ENCODE results near the gene TMEM176A. TPM values are rescaled to one million over a fixed set of nuclear protein-coding genes. Genes with fewer than 3 reads are reported as not detected.
A peak's percentile ranks its signal among the peaks of the same experiment; 100 is the strongest.

TMEM176A gene
- total RNA-seq, 1 donor from 2014 or later, result not detected

- Mint-ChIP-seq H3K4me3 (ENCODE audit: unreplicated experiment) (no peak overlapping the region), H3K36me3 (ENCODE audit: unreplicated experiment) (no peaks in the 10 kb centered on the region), H3K27ac (ENCODE audit: unreplicated experiment) (no peak overlapping the region), H3K27me3 (ENCODE audit: unreplicated experiment) (no peaks in the 10 kb centered on the region), H3K9me3 (ENCODE audit: unreplicated experiment) (no peaks in the 10 kb centered on the region), H3K4me1 (ENCODE audit: unreplicated experiment) (no peaks in the 10 kb centered on the region)
- no peak for TF ChIP-seq CTCF (IDR thresholded peaks at IDR 0.05)
- no peak for DNase-seq (ENCODE audit: extremely low spot score, unreplicated experiment)
These were observed 38.5 kb downstream of the TMEM176A start for GRCh38 chr7:150838965-150839650.

DNA sequence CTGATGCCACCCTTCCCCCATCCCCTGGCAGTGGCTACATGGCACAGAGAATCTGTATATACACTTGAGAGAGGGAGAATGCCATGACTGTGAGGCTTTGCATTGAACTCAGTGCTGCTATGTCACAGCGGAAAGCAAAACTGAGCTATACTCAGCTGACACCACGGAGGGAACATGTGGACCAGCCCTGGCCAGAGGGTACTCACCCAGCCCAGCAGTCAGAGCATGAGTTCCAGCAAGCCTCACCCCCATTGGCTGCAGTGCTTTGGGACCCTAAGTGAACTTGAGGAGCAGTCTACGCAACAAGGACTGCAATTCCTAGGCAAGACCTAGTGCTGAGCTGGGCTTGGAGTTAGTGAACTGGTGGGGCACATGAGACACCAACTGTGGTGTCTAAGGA, 41.4 kb downstream of the TMEM176A start:
- H3K27ac Mint-ChIP-seq (ENCODE audit: unreplicated experiment), result no peak overlapping the region
- no peaks in the 10 kb centered on the region for H3K36me3 Mint-ChIP-seq (ENCODE audit: unreplicated experiment)
- peak; percentile 68 for DNase-seq (ENCODE audit: extremely low spot score, unreplicated experiment)
- no peak overlapping the region for H3K4me3 Mint-ChIP-seq (ENCODE audit: unreplicated experiment)
- no peak for TF ChIP-seq CTCF (IDR thresholded peaks at IDR 0.05)
- no peaks in the 10 kb centered on the region for H3K9me3 Mint-ChIP-seq (ENCODE audit: unreplicated experiment)
- no peaks in the 10 kb centered on the region for H3K4me1 Mint-ChIP-seq (ENCODE audit: unreplicated experiment)
- H3K27me3 Mint-ChIP-seq (ENCODE audit: unreplicated experiment), result peaks cover 2% of the 10 kb centered on the region

DNA sequence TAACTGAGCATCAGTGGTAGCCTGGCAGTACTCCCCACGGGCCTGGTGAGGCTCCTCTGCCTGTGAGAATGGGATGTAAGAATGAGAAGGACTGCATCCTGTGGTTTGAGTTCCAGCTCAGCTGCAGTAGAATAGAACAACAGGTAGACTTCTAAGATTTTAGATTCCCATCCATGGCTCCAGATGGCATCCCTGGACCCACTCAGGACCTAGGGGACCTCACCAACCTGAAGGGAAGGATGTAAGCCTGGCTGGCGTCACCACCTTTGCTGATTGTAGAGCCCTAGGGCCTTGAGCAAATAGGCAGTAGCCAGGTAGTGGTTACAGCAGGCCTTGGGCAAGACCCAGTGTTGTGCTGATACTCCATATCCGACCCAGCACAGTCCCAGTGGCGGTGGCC, 42.1 kb downstream of the TMEM176A start:
- Mint-ChIP-seq H3K4me3 (ENCODE audit: unreplicated experiment) (no peak overlapping the region), H3K27me3 (ENCODE audit: unreplicated experiment) (peaks cover 2% of the 10 kb centered on the region), H3K9me3 (ENCODE audit: unreplicated experiment) (no peaks in the 10 kb centered on the region), H3K36me3 (ENCODE audit: unreplicated experiment) (no peaks in the 10 kb centered on the region), H3K4me1 (ENCODE audit: unreplicated experiment) (no peaks in the 10 kb centered on the region), H3K27ac (ENCODE audit: unreplicated experiment) (no peak overlapping the region)
- TF ChIP-seq CTCF (IDR thresholded peaks at IDR 0.05), result no peak
- DNase-seq (ENCODE audit: extremely low spot score, unreplicated experiment), result peak; percentile 57

DNA sequence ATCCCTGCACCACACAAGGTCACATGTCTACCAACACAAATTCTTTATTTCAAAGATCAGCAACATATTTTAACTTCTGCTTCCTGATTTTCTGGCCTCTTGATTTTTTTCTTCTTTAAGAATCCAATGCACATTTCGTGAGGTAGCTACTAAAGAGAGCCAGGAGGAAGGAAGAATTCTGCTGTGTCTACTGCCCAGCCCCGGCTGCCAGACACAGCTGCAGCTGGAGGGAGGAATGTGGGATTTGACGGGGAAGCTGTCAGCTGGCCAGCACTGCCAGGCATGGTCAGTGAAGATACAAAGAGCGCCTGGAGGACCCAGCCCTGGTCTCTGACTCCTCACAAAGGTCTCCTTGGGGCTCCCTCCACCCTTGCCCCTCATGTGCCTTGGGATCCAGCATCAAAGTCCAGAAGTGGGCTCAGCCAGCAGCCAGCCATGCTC, 44.9 kb downstream of the TMEM176A start:
- Mint-ChIP-seq H3K4me1 (ENCODE audit: unreplicated experiment) (no peaks in the 10 kb centered on the region), H3K27ac (ENCODE audit: unreplicated experiment) (no peak overlapping the region), H3K27me3 (ENCODE audit: unreplicated experiment) (peaks cover 4% of the 10 kb centered on the region), H3K36me3 (ENCODE audit: unreplicated experiment) (no peaks in the 10 kb centered on the region), H3K4me3 (ENCODE audit: unreplicated experiment) (no peak overlapping the region), H3K9me3 (ENCODE audit: unreplicated experiment) (no peaks in the 10 kb centered on the region)
- DNase-seq (ENCODE audit: extremely low spot score, unreplicated experiment), result no peak
- no peak for TF ChIP-seq CTCF (IDR thresholded peaks at IDR 0.05)

DNA sequence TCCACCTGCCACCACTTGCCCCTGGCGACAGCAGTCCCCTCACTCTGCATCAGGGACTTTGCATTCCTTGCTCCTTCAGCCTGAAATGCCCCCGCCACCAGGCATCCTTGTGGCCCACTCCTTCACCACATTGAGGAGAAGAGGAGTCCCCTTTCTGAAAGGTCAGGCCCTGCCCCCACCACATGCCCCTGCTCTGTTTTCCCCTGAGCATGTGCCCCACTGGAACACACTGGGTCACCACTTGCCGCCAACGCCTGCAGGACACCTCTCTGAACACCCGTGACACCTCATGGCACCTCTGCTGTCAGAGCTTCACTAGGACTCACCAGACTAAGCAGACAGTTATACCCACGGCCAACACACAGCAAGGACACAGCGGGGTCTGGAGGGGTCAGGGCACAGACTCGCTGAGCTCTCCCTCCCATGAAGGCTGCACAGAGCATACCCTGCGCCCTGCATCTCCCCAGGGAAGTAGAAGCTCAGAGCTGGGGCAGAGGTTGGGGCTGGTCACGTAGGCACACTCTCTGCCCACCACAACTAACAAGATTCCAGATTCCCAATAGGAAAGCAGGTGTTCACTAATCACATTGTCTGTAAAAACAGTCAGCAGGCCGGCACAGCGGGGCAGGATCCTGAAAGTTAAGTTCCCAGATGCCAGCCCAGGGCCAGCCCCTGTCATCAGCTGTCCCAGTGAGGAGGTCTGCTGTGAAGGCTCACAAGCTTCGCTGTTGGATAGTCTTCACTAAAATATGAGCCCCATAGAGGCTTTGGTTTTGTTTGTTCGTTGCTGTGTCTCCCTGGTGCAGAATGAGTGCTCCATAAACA, 45.9 kb downstream of the TMEM176A start:
- H3K27me3 Mint-ChIP-seq (ENCODE audit: unreplicated experiment), result peaks cover 4% of the 10 kb centered on the region
- no peaks in the 10 kb centered on the region for H3K9me3 Mint-ChIP-seq (ENCODE audit: unreplicated experiment)
- no peak overlapping the region for H3K4me3 Mint-ChIP-seq (ENCODE audit: unreplicated experiment)
- DNase-seq (ENCODE audit: extremely low spot score, unreplicated experiment), result peak; percentile 80
- H3K27ac Mint-ChIP-seq (ENCODE audit: unreplicated experiment), result no peak overlapping the region
- H3K36me3 Mint-ChIP-seq (ENCODE audit: unreplicated experiment), result no peaks in the 10 kb centered on the region
- TF ChIP-seq CTCF (IDR thresholded peaks at IDR 0.05), result no peak
- H3K4me1 Mint-ChIP-seq (ENCODE audit: unreplicated experiment), result no peaks in the 10 kb centered on the region
